ENCODE results near the gene FOXO1.

Gene FOXO1

DNA sequence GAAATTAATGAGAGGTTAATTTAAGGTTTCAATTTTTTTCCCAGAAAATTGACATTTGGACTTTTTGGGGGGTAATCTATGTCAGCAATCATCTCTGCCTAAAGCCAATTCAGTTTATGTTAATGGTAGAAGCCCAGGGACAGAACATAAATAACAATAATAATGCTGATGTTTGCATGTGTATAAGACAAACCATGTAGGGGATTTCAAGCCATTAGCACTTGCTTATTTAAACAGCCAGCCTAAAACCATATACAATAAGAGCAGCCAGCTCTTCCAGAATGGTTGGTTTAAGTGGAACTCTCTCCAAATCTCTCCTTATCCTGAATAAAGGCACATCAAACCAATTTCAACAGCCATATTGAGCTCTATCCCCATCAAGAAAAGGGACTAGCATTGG, 7.0 kb upstream of the FOXO1 start:
- TF ChIP-seq, protein P1, sequence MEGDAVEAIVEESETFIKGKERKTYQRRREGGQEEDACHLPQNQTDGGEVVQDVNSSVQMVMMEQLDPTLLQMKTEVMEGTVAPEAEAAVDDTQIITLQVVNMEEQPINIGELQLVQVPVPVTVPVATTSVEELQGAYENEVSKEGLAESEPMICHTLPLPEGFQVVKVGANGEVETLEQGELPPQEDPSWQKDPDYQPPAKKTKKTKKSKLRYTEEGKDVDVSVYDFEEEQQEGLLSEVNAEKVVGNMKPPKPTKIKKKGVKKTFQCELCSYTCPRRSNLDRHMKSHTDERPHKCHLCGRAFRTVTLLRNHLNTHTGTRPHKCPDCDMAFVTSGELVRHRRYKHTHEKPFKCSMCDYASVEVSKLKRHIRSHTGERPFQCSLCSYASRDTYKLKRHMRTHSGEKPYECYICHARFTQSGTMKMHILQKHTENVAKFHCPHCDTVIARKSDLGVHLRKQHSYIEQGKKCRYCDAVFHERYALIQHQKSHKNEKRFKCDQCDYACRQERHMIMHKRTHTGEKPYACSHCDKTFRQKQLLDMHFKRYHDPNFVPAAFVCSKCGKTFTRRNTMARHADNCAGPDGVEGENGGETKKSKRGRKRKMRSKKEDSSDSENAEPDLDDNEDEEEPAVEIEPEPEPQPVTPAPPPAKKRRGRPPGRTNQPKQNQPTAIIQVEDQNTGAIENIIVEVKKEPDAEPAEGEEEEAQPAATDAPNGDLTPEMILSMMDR (IDR thresholded peaks at IDR 0.05; ENCODE audit: insufficient read depth, low read depth, low read length, missing control alignments): no peak
- no peak for DNase-seq (ENCODE audit: low read depth)
- H3K4me3 ChIP-seq (ENCODE audit: low read depth, low read length): no peak overlapping the region

DNA sequence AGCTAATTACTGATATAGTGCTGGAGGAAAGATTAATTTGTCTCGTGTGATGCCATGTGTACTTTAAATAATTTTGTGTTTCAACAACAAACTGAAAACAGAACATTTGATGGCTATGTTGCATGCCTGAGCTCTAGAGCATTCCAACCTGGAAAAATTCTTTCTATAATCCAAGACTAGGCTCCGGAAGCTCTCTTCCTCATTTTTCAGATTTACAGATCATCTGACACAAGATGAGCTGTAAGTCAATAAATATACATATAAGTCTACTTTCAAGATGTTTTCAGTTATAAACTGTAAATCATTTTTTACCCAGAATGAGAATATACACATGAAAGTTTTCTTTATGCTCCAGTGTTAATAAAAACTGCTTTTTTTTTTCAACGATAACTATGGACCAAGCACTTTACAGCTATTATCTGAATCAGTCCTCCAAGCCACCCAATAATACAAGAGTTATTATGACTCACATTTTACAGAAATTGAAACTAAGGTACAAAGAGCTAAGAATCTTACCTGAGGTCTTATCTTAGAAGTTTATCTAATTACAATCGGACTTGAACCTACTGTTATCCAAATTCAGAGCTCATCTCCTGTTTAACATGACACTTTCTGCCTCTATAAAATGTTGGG, 6.4 kb upstream of the FOXO1 start:
- DNase-seq (ENCODE audit: low read depth): no peak
- TF ChIP-seq, protein P1 (IDR thresholded peaks at IDR 0.05; ENCODE audit: insufficient read depth, low read depth, low read length, missing control alignments): no peak
- H3K4me3 ChIP-seq (ENCODE audit: low read depth, low read length): no peak overlapping the region

DNA sequence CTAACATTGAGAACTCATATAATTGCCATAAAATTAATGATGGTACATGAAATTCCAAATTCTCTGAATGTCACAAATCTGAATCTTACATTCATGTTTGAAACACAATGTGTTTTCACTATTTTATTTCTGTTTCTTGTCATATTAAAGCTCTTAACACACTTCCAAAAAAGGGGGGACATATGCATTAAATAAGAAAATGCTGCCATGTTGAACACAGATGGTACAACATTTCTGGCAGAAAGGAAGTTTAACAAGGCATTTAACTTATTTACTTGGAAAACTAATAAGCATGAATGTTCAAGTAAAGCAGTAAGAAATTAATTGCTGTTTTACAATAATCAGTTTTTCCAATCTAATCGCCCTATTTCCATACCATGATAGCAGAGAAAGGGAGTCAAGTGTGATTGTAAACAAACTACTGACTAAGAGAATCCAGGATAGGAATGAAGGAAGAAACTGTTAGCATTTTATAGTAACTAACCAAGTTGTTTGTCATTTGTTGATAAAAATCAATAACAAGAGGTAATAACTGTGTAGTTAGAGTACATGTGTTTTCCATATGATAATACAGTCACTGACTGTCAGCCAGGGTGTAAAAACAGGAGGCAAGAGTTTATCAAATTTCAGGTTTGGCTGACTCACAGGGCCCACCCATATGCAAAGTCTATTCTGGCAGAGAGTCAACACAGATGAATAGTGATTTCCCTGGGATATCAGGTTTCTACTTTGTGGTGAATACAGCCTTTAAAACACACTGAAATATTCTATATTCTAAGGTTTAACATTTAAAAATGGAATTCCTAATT, 5.7 kb upstream of the FOXO1 start:
- H3K4me3 ChIP-seq (ENCODE audit: low read depth, low read length): no peak overlapping the region
- TF ChIP-seq, protein P1 (IDR thresholded peaks at IDR 0.05; ENCODE audit: insufficient read depth, low read depth, low read length, missing control alignments): no peak
- no peak for DNase-seq (ENCODE audit: low read depth)

DNA sequence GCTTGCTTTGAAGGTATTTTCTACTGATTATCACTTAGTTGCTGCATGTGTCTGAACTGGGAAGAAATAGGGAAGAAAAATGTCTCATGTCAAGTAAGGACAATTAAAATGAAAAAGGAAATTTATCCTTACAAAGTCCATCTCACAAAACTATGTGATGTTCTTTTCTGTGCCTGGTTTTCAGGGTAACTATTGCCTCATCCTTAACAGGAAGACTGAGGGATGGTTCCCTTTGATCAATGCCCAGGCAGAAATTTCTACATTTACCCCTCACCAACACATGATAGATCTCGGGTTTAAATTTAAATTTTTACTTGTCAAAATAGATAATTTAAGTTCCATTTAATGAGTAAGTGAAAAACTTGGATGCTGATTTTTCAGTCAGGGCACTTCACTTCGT, 3.9 kb upstream of the FOXO1 start:
- DNase-seq (ENCODE audit: low read depth): no peak
- TF ChIP-seq, protein P1 (IDR thresholded peaks at IDR 0.05; ENCODE audit: insufficient read depth, low read depth, low read length, missing control alignments): no peak

DNA sequence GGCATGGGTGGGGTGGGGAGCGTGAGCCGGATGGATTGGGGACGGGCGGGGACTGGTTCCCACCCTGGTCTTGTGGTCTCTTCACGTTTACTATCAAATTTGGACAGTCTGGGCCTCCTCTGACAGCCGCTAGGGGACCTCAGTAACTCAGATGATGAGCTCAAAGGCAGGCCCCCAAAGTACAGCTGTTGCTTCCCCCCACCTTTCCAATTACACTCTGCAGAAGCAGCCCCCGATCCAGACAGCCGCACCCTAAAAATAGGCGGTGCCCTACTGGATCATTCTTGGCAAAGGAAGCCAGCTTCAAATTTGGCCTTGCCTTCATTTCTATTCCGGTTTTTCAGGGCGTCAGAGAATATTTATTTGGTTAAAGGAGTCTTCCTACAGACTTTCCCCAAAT, 1.9 kb upstream of the FOXO1 start:
- peak; percentile 73 for DNase-seq (ENCODE audit: low read depth)
- TF ChIP-seq, protein P1 (IDR thresholded peaks at IDR 0.05; ENCODE audit: insufficient read depth, low read depth, low read length, missing control alignments): peak; percentile 71
- no peak overlapping the region for H3K4me3 ChIP-seq (ENCODE audit: low read depth, low read length)

More for the DNA sequence above, 3.9 kb upstream of the FOXO1 start:
- H3K4me3 ChIP-seq (ENCODE audit: low read depth, low read length): no peak overlapping the region

DNA sequence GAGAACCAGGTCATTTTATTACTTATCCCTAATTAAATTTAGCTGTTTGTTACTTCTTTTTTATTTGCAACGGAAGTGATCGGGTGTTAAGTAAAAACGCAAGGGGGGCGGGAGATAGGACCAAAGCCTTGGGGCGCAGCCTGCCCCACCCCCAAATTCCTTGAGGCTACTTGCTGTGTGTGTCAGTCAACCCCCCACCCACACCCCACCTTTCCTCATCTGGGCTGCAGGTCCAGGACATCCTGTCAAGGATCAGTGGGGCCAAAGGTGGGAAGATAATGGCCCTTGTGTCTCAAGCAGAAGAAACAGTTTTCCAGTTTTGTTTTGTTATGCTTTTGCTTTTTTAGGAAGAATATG, 1.2 kb upstream of the FOXO1 start:
- no peak for DNase-seq (ENCODE audit: low read depth)
- peak overlapping the region; percentile 75 for H3K4me3 ChIP-seq (ENCODE audit: low read depth, low read length)
- TF ChIP-seq, protein P1 (IDR thresholded peaks at IDR 0.05; ENCODE audit: insufficient read depth, low read depth, low read length, missing control alignments): no peak
